SJSA1 (cell line): ENCODE data around the gene TTBK2. TPM values are rescaled to one million over a fixed set of nuclear protein-coding genes. Genes with fewer than 3 reads are reported as not detected.

Experiments
- DNase-seq, 2 experiments: peaks; one replicate each; pipeline ENCODE4 v3.0.0-alpha.2; 2015 to 2020; ENCODE audit warnings: low spot score in 2 of 2, low read depth in 1 of 2
- H3K27ac ChIP-seq: fragments of 250-450 bp; sonication (Bioruptor Pico); 2 replicates; pipeline ENCODE4 v1.5.1; 2020; ENCODE audit warnings: mild to moderate bottlenecking, moderate library complexity
- H3K27me3 ChIP-seq: fragments of 250-450 bp; sonication (Bioruptor Pico); replicated peaks from 2 replicates; pipeline ENCODE4 v1.5.1; 2020; ENCODE audit warnings: mild to moderate bottlenecking, moderate library complexity
- H3K36me3 ChIP-seq: fragments of 250-450 bp; sonication (Bioruptor Pico); 2 replicates; pipeline ENCODE4 v1.5.1; 2020; ENCODE audit warnings: mild to moderate bottlenecking
- H3K4me1 ChIP-seq: fragments of 250-450 bp; sonication (Bioruptor Pico); replicated peaks from 2 replicates; pipeline ENCODE4 v1.6.1; 2021; ENCODE audit warnings: mild to moderate bottlenecking
- H3K4me3 ChIP-seq: fragments of 250-450 bp; sonication (Bioruptor Pico); 2 replicates; pipeline ENCODE4 v1.5.1; 2020; ENCODE audit warnings: mild to moderate bottlenecking
- H3K9me3 ChIP-seq: fragments of 250-450 bp; sonication (Bioruptor Pico); replicated peaks from 2 replicates; pipeline ENCODE4 v1.5.1; 2020; ENCODE audit warnings: mild to moderate bottlenecking
- total RNA-seq: library from RNA; depleted of rRNA; stranded (reverse); fragments of >200 nt; shearing (Covaris generic); gene quantifications from 2 replicates; pipeline ENCODE4 v1.2.3, GENCODE V29; 2014

Gene TTBK2
- total RNA-seq, 1 experiment from 2014 or later = 12.4 TPM

DNA sequence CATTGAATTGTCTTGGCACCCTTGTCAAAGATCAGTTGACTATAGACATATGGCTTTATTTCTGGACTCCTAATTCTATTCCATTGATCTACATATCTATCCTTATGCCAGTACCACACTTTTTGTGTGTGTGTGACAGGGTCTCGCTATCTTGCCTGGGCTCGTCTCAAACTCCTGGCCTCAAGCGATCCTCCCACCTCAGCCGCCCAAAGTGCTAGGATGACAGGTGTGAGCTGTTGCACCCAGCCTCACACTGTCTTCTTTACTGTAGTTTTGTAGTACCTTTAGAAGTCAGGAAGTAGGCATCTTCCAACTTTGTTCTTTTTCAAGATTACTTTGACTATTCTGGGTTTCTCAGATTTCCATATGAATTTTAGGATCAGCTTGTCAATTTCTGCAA lies 208.0 kb downstream of the TTBK2 start:
- Histone ChIP-seq H3K9me3 (no peaks in the 10 kb centered on the region), H3K27me3 (no peaks in the 10 kb centered on the region), H3K36me3 (peaks cover 8% of the 10 kb centered on the region), H3K4me3 (no peak overlapping the region), H3K27ac (no peak overlapping the region), H3K4me1 (no peaks in the 10 kb centered on the region)
- DNase-seq = no peak

DNA sequence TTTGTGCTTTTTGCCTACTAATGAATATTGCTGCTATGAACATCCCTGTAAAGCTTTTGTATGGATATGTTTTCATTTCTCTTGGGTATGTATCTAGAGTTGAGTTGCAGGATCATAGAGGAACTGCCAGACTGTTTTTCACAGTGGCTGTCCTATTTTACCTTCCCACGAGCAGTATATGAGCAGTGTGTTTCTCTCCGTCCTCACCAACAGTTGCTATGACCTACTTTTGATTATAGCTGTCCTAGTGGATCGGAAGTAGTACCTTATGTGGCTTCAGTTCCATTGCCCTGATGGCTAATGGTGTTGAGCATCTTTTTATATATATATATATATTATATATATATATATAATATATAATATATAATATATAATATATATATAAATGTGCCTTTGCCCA lies 208.8 kb downstream of the TTBK2 start:
- H3K9me3 ChIP-seq = no peaks in the 10 kb centered on the region

DNA sequence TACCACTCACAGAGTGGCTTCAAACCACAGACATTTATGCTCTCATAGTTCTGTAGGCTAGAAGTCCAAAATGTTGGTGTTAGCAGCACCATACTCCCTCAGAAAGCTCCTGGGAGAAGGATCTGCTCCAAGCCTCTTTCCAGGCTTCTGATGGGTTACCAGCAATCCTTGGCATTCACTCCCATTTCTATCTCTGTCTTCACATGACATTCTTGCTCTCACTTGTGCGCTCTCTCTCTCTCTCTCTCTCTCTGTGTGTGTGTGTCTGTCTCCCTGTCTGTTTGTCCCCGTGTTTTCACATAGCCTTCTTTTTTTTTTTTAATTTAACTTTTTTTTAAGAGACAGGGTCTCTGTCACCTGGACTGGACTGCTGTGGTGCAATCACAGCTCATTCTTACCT lies 209.9 kb downstream of the TTBK2 start:
- Histone ChIP-seq H3K27ac (no peak overlapping the region), H3K4me3 (no peak overlapping the region), H3K4me1 (no peaks in the 10 kb centered on the region), H3K27me3 (no peaks in the 10 kb centered on the region), H3K36me3 (peaks cover 8% of the 10 kb centered on the region; the same call in 1 of the 2 replicates), H3K9me3 (no peaks in the 10 kb centered on the region)
- DNase-seq = no peak

More for the DNA sequence above, 208.8 kb downstream of the TTBK2 start:
- Histone ChIP-seq H3K36me3 (peaks cover 8% of the 10 kb centered on the region), H3K4me1 (no peaks in the 10 kb centered on the region), H3K27me3 (no peaks in the 10 kb centered on the region), H3K4me3 (no peak overlapping the region), H3K27ac (no peak overlapping the region)
- no peak for DNase-seq

DNA sequence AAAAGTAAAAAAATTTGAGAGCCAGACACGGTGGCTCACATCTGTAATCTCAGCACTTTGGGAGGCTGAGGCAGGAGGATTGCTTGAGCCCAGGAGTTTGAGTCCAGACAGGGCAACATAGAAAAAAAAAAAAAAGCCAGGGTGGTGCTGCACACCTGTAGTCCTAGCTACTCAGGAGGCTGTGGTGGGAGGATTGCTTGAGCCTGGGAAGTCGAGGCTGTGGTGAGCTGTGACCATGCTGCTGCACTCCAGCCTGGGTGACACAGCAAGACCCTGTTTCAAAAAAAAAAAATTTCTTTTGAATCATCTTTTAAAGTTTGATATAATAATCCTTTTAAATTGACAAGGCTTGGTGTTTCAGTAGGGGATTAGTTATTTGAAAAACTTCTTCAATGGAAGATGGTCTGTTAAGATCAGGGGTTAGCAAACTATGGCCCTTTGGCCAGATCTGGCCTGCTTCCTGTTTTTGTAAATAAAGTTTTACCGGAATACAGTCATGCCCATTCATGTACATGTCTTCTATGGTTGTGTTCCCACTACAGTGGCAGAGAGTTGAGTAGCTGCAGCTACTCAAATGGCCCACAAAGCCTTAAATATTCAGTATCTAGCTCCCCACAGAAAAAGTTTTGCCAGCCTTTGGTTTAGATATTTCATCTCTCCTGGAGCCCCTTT lies 212.6 kb downstream of the TTBK2 start:
- DNase-seq = no peak
- H3K36me3 ChIP-seq = peaks cover 13% of the 10 kb centered on the region; the same call in 1 of the 2 replicates
- no peaks in the 10 kb centered on the region for H3K4me1 ChIP-seq
- no peak overlapping the region for H3K4me3 ChIP-seq
- H3K27ac ChIP-seq = no peak overlapping the region
- no peaks in the 10 kb centered on the region for H3K9me3 ChIP-seq
- H3K27me3 ChIP-seq = no peaks in the 10 kb centered on the region

DNA sequence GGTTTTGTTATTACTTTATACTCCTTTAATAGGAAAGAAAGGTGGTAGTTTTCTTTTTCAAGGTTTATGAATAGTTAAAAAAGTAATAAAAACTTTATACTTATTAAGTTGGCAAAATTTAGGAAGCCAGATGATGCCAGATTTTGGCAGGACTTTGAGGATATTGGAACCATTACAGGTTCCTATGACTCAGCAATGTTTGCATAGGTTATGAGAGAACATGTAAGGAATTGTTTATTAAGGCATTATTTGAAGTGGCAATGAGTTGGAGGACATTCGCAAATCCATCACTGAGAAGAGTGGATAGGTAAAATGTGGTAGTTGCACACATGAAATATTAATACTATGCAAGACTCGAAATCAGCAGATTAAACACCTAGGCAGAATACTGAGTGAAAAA lies 213.5 kb downstream of the TTBK2 start:
- no peak overlapping the region for H3K27ac ChIP-seq
- H3K27me3 ChIP-seq = no peaks in the 10 kb centered on the region
- H3K36me3 ChIP-seq = peaks cover 13% of the 10 kb centered on the region; the same call in 1 of the 2 replicates
- H3K9me3 ChIP-seq = no peaks in the 10 kb centered on the region
- no peaks in the 10 kb centered on the region for H3K4me1 ChIP-seq
- DNase-seq = no peak
- no peak overlapping the region for H3K4me3 ChIP-seq

DNA sequence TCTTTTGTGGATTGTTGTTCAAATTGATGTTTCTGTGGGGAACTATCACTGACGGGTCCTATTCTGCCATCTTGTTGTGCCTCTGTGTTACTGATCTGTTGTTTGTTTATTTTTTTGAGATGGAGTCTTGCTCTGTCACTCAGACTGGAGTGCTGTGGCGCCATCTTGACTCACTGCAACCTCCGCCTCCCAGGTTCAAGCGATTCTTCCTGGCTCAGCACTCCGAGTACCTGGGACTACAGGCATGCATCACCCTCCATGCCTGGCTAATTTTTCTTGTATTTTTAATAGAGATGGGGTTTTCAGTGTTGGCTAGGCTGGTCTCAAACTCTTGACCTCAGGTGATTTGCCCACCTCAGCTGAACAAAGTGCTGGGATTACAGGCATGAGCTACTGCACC lies 215.2 kb downstream of the TTBK2 start:
- Histone ChIP-seq H3K36me3 (peaks cover 15% of the 10 kb centered on the region; the same call in 1 of the 2 replicates), H3K9me3 (no peaks in the 10 kb centered on the region), H3K4me3 (no peak overlapping the region), H3K4me1 (no peaks in the 10 kb centered on the region), H3K27ac (no peak overlapping the region), H3K27me3 (no peaks in the 10 kb centered on the region)
- no peak for DNase-seq

DNA sequence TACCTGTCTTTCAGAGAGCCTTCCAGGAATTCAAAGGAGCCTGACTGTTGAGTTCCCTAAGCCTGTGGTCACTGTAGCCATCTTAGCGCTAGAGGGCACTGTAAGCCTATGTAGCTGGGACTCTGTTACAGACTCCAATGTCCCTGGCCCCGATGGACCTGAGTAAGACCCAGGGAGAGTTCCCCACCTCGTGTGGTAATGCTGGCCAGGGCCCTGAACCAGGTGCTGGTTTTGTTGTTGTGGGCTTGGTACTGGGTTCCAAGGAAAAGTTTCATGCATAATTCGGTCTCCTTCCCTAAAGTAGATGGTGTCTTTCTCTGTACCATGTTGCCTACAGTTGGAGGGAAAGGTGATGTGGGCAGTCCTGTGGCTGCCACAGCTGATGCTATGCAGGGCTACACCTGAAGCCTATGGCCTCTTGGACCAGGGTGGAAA lies 216.1 kb downstream of the TTBK2 start:
- peak; percentile 42 to 68 for DNase-seq
- Histone ChIP-seq H3K36me3 (peaks cover 15% of the 10 kb centered on the region; the same call in 1 of the 2 replicates), H3K4me3 (no peak overlapping the region), H3K27me3 (no peaks in the 10 kb centered on the region), H3K9me3 (no peaks in the 10 kb centered on the region), H3K4me1 (no peaks in the 10 kb centered on the region), H3K27ac (no peak overlapping the region)

DNA sequence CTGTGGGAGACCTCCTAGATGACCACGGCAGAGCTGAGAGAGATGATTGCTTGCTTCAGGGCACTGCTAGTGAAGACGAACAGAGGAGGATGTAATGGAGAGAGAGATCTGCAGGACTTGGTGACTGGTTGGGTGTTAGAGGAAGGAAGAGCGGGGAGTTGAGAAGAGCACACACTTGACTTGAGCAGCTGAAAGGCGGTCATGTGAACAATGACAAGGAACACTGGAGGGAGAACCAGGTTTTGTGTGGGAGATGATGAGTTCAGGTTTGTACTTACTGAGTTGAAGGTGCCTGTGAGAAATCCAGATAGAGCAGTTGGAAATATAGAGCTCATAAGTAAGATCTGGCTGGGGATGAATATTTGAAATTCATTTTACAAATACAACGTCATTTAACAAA lies 224.0 kb downstream of the TTBK2 start:
- Histone ChIP-seq H3K4me1 (no peaks in the 10 kb centered on the region), H3K4me3 (no peak overlapping the region), H3K27ac (no peak overlapping the region), H3K27me3 (no peaks in the 10 kb centered on the region), H3K9me3 (no peaks in the 10 kb centered on the region), H3K36me3 (peaks cover 45% of the 10 kb centered on the region)
- no peak for DNase-seq

DNA sequence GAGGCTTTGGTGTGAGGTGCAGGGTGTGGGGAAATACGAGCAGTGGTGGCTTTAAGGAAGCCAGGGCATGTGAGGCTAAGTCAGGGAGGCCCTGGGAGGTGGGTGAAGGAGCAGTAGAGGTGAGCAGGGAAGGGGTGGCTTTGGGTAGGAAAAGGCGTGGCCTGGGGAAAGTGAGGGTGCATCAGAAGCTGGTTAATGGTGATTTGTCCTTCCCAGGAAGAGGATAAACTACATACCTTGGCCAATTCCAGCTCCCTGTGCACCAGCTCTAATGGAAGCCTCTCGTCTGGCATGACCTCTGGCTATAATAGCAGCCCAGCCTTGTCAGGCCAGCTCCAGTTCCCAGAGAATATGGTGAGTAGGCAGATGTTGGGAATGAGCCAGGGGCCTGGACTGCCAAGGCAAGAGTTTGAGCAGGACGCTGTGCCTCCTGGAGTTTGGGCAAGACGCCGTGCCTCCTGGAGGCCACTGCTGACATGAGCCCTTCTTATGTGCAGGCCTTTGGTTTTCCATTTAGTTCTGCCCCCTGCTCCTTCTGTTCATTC lies 225.0 kb downstream of the TTBK2 start:
- H3K4me3 ChIP-seq = no peak overlapping the region
- no peak for DNase-seq
- H3K36me3 ChIP-seq = peaks cover 40% of the 10 kb centered on the region
- no peaks in the 10 kb centered on the region for H3K4me1 ChIP-seq
- H3K27me3 ChIP-seq = no peaks in the 10 kb centered on the region
- H3K27ac ChIP-seq = no peak overlapping the region
- H3K9me3 ChIP-seq = no peaks in the 10 kb centered on the region

DNA sequence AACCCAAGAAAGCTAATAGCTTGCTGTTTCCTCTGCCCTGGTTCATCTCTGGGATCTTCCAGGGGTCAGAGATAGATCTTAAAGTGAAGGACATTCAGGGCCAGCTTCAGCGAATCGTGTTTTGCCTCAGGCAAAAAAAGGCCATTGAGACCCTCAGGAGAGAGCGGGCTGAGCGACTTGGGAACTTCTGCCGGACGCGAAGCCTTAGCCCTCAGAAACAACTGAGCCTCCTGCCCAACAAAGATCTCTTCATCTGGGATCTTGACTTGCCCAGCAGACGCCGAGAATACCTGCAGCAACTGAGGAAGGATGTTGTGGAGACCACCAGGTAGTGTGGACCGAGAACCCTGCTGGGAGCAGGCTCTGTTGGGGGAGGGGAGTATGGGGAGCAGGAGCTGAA lies 226.2 kb downstream of the TTBK2 start:
- Histone ChIP-seq H3K9me3 (no peaks in the 10 kb centered on the region), H3K27me3 (no peaks in the 10 kb centered on the region), H3K27ac (no peak overlapping the region), H3K36me3 (peaks cover 45% of the 10 kb centered on the region), H3K4me1 (no peaks in the 10 kb centered on the region), H3K4me3 (no peak overlapping the region)
- no peak for DNase-seq

DNA sequence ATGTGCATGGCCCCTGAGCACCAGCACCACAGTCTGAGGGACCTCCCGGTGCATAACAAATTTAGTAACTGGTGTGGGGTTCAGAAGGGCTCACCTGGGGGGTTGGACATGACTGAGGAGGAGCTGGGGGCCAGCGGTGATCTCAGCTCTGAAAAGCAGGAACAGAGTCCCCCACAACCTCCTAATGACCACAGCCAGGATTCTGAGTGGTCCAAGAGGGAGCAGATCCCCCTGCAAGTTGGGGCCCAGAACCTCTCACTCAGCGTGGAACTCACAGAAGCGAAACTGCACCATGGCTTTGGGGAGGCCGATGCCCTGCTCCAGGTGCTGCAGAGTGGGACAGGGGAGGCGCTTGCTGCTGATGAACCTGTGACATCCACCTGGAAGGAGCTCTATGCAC lies 226.6 kb downstream of the TTBK2 start:
- Histone ChIP-seq H3K36me3 (peaks cover 45% of the 10 kb centered on the region), H3K9me3 (no peaks in the 10 kb centered on the region), H3K27ac (no peak overlapping the region), H3K4me1 (no peaks in the 10 kb centered on the region), H3K4me3 (no peak overlapping the region), H3K27me3 (no peaks in the 10 kb centered on the region)
- DNase-seq = no peak

DNA sequence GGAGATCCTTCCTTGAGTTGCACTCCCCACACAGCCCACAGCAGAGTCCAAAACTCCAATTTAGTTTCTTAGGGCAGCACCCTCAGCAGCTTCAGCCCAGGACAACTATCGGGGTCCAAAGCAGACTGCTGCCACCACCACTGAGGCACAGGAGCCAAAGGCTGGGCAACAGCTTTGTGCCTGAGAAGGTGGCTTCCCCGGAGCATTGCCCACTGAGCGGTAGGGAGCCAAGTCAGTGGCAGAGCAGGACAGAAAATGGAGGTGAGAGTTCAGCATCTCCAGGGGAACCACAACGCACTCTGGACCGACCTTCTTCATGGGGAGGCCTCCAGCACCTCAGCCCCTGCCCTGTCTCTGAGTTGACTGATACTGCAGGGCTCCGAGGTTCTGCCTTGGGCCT lies 227.1 kb downstream of the TTBK2 start:
- Histone ChIP-seq H3K4me3 (no peak overlapping the region), H3K4me1 (no peaks in the 10 kb centered on the region), H3K9me3 (no peaks in the 10 kb centered on the region), H3K27ac (no peak overlapping the region), H3K27me3 (no peaks in the 10 kb centered on the region), H3K36me3 (peaks cover 47% of the 10 kb centered on the region)
- no peak for DNase-seq

DNA sequence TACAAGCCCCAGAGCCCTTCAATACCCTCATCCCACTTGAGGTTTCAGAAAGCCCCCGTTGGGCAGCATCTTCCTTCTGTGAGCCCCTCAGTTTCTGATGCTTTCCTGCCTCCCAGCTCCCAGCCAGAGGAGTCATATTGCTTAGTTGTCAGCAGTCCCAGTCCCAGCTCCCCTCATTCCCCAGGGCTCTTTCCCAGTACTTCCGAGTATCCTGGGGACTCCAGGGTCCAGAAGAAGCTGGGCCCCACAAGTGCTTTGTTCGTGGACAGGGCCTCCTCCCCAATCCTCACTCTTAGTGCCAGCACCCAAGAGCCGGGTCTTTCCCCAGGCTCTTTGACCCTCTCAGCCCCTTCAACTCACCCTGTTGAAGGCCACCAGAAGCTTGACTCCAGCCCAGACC lies 227.6 kb downstream of the TTBK2 start:
- Histone ChIP-seq H3K4me1 (no peaks in the 10 kb centered on the region), H3K4me3 (no peak overlapping the region), H3K27ac (no peak overlapping the region), H3K9me3 (no peaks in the 10 kb centered on the region), H3K36me3 (peaks cover 50% of the 10 kb centered on the region), H3K27me3 (no peaks in the 10 kb centered on the region)
- no peak for DNase-seq

DNA sequence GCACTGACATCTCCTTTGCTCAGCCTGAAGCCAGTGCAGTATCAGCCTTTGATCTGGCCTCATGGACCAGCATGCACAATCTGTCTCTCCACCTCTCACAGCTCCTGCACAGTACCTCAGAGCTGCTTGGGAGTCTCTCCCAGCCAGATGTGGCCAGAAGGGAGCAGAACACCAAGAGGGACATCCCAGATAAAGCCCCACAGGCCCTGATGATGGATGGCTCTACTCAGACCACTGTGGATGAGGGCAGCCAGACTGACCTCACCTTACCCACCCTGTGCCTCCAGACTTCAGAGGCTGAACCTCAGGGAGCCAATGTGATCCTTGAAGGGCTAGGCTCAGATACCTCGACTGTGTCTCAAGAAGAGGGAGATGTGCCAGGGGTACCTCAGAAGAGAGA lies 228.0 kb downstream of the TTBK2 start:
- no peaks in the 10 kb centered on the region for H3K27me3 ChIP-seq
- H3K9me3 ChIP-seq = no peaks in the 10 kb centered on the region
- no peak overlapping the region for H3K27ac ChIP-seq
- peaks cover 50% of the 10 kb centered on the region for H3K36me3 ChIP-seq
- no peaks in the 10 kb centered on the region for H3K4me1 ChIP-seq
- H3K4me3 ChIP-seq = no peak overlapping the region
- DNase-seq = no peak

DNA sequence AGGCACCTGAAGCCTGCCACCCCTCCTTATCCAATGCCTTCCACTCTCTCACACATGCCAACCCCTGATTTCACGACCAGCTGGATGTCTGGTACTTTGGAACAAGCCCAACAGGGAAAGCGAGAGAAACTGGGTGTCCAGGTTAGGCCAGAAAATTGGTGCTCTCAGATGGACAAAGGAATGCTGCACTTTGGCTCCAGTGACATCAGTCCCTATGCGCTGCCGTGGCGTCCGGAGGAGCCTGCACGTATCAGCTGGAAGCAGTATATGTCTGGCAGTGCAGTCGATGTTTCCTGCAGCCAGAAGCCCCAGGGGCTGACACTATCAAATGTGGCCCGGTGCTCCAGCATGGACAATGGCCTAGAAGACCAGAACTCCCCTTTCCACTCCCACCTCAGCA lies 228.8 kb downstream of the TTBK2 start:
- Histone ChIP-seq H3K36me3 (peaks cover 53% of the 10 kb centered on the region), H3K9me3 (no peaks in the 10 kb centered on the region), H3K27me3 (no peaks in the 10 kb centered on the region), H3K4me1 (no peaks in the 10 kb centered on the region), H3K4me3 (no peak overlapping the region), H3K27ac (no peak overlapping the region)
- no peak for DNase-seq
